ENCODE data around the gene KLHL24.
"Not testable (repeated sequence)": the region's sequence is repeated elsewhere in the genome, so short reads cannot be mapped to it uniquely, and the experiment has no call there.

KLHL24 gene

DNA sequence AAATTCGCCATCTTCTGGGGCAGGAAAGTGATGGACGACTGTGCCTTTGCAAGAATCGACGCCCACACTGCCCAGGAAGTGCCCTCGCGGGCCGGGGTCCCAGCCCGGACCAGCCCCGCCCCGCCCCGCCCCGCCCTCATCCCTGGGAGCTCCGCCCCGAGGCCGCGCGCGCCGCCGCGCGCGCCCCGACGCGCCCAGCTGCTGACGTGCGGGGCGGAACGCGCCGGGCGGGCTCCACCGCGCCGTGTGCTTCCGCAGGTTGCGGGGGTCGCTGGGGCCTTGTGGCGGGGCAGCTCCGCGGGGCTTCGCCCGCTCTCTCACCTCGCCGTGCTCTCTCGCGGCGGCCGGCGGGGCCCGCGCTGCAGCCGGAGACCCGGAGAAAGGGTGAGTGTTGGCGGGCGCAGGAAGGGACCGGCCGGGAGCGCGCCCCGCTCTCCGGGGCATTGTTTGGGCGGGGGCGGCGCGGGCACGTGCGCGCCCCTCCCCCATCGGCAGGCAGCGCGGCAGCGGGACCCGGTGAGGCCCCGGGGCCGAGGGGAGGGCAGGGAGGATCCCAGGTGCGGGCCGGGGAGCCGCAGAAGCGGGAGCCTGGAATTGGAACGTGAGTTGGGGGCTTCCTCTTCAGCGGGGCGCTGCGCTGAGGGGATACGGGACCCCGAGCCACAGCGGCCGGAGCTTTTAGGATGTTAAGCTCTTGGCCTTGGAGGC lies 62.3 kb downstream of the KLHL24 start, which contains the start of gene YEATS2:
YEATS2 (plus strand) TSS at position 188 of the 708 bp plus-strand sequence. CDS start 17,366 bp downstream, outside the sequence.
- peak in 1 of 2 donors; percentile 51 for DNase-seq

DNA sequence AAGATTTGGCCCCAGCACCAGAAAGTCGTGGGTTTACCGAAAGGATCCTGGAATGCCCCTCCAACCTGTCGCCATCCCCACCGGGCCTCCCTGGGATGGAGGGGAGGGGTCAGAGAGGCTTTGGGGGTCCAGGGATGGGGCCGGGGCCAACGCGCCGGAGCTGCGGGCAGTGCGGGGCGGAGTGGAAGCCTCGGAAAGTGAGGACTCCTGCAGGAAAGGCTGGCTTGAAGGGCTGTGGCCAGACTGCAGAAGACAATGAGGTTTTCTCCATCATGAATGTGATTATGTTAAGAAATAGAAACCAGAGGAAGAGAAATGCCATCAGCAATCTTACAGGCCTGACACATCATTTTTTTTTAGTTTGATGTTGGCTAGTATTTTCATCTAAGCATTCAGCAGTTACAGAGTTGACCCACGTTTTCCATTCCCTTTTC lies 62.9 kb downstream of the KLHL24 start:
- peak in 1 of 2 donors; percentile 19 for DNase-seq

DNA sequence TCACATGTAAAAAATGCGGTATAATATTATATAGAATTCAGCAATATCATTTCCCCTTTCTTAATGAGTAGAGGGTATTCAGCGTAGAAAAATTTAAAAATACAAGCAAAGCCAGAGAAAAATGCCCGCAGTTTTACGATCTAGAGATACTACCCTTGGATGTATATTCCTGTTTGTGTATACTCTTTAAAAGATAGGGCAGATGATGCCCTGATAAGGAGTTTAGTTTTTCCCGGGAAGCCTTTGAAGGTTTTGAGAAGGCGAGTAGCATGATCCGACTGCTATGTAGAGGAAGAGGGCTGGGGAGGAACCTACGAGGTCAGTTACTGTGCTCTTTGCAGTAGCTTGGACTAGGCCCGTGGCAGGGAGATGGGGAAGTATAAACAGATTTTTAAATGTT lies 63.3 kb downstream of the KLHL24 start:
- peak in 1 of 2 donors; percentile 56 for DNase-seq

DNA sequence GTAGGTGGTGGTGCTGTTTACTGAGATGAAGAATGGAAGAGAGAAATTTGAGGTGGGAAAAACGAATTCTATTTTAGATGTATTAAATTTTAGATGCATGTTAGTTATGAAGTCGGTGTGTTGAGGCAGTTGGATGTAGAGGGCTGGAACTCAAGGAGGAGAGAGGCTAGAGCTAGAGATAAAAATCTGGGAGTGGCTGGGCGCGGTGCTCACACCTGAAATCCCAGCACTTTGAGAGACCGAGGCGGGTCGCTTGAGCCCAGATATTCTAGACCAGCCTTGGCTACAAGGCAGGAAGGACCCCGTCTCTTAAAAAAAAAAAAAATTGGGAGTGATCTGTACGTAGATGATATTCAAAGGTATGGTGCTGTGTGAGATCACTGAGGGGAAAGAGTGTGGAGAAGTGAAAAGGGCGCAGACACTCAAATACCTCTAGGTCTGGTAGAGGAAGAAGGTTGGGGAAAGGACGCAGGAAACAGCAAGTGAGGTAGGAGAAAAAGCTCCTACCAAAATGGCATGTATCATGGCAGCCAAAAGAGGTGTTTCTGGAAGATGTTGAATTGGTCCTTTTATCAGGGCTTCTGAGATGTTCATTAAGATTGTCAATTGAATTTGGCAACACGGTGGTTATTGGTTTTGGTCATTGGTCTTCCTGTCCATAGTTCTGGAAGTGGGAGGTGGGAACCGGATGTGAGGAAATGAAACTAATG lies 64.0 kb downstream of the KLHL24 start:
- no peak for DNase-seq

DNA sequence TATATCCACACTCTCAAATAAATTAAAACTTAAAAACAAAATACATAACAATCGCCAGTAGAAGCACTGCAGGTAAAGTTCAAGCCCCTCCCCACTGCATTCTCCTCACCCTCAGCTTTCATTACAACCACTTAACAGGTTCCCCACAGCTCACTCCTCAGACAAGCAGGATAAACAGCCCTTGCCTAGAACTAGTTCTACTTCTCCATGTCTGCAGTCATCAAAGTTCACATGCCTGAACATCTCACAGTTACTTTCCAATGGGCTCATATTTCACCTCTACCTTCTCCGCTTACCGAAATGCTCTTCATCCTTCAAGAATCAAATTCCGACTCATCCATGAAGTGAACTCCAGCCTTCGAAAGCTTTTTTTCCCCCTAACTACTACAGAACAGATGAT lies 66.3 kb downstream of the KLHL24 start:
- no peak for DNase-seq

DNA sequence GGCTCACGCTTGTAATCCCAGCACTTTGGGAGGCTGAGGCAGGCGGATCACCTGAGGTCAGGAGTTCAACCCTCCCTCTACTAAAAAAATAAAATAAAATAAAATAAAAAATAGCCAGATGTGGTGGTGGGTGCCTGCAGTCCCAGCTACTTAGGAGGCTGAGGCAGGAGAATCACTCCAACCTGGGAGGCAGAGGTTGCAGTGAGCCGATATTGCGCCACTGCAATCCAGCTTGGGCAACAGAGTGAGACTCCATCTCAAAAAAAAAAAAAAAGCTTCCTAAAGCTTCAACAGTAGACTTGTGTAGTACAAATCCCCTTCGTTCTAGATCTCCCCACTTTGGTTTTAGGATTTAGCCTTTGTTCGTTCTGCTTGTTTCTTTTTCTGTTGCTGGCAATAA lies 68.5 kb downstream of the KLHL24 start:
- not testable (repeated sequence) for DNase-seq

DNA sequence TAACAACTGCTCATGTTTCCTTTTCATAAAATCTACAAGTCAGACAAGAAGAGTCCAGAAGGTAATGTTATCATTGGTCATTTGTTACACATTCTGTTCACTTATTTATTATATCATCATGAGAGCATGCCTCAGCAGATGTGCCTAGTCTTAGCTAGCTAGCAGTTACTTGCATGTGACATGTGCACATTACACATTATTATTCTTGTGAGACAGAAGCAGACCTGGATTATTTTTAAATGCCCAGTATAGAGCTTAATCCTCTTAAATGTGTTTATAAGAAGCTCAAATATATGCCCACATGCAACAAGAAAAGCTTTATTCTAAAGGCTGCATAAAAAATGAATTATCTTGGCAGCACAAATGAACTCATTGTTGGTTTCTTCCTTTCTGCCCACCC lies 74.8 kb downstream of the KLHL24 start:
- no peak for DNase-seq

DNA sequence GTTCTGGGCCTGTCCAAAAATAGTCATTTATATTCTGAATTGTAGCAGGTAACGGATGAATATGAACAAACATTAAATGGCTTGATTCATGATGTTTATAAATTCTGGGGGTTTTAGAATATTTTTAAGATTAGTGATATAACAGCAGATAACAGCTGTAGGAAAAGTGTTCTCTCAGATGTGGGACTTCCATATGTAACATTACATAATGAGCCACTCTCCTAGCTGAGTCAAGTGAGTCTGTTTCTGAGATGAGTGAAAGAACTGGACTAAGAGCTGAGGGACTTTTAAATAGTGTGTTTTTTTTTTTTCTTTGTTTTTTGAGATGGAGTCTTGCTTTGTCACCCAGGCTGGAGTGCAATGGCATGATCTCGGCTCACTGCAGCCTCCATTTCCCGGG lies 76.1 kb downstream of the KLHL24 start:
- no peak for DNase-seq

DNA sequence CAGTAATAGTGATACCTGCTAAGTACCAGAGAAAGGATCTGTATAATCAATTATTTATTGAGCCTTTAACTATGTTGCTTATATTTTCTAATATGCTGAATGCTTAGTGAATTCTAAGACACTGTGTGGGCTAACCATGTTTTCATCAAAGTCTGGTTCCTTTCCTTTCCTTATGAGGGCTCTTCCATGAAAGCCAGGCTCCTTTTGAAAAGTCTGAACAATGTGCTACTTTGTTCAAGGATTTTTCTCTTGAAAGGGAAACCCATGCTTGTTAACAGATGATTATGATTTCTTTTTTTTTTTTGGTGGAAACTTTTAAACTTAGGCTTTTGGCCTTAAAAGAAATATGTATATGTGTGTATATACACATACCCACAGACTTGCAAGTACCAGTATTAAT lies 79.2 kb downstream of the KLHL24 start:
- no peak for DNase-seq

DNA sequence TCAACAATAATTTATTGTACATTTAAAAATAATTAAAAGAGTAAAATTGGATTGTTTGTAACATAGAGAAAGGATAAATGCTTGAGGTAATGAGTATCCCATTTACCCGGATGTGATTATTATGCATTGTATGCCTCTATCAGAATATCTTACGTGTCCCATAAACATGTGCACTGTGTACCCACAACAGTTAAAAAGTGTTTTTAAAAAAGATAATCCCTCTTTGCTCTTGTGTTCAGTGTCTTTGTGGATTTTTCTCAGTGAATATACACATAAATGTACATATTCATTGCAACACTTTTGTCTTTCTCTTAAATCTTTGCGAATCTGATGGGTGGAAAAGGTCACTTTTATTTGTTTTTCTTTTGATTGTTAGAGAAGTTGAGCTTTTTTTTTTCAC lies 82.6 kb downstream of the KLHL24 start:
- no peak for DNase-seq

DNA sequence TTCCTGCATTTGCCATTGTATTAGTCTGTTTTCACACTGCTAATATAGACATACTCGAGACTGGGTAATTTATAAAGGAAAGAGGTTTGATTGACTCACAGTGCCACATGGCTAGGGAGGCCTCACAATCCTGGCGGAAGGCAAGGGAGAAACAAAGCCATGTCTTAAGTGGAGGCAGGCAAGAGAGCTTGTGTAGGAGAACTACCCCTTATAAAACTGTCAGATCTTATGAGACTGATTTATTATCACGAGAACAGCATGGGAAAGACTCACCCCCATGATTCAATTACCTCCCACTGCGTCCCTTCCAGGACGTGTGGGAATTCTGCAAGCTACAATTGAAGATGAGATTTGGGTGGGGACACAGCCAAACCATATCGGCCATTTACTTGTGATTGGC lies 90.0 kb downstream of the KLHL24 start:
- no peak for DNase-seq

DNA sequence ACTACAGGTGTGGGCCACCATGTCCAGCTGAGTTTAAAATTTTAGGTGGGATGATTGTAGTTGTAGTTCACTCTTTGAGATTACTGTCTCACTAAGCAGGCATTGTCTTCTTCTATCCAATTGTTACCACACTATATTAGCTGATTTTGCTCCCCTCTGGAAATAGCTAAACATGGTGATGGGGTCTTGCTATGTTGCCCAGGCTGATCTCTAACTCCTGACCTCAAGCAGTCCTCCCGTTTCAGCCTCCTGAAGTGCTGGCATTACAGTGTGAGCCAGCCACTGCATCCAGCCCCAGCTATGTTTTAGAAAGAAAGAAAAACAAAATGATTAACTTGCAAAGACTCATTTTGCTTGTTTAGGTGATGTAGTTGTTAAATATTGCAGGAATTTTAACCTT lies 92.8 kb downstream of the KLHL24 start:
- DNase-seq = no peak

DNA sequence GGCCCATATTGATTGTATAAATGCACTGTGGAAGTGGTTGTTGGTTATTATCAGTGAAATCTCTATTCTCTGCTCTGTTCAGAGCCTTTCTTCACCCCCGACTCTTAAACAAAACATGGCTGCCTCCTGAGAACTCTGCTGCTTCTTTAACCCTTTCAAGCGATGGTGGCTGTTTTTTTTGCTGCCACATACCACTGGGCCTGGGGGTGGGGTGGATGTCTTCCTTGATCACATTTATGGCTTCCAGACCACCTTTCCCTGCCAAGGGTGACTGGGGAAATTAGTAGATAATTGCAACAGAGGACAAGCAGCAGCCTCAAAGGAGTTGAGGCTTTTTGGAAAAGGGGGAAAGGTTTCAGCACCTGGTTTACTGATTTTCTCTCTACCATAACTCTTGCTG lies 94.9 kb downstream of the KLHL24 start:
- no peak for DNase-seq

DNA sequence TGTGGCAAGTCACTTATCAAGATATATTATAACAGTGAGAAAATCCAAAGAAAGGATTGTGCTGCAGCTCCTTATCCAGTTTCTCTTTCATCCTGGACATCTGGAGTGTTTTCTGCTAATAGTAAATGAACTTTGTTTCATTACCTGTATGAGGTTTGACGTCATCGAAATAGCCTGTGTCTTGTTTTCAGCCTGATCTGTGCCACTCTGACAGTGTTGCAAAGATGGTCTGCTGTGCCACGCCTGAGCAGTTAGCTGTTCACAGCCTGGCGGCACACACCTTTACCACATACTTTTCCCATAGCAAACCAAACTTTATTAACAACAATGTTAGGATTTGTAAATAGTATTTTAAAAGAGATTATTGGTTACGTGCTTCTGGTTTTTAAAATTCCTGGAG lies 96.2 kb downstream of the KLHL24 start:
- DNase-seq = no peak

DNA sequence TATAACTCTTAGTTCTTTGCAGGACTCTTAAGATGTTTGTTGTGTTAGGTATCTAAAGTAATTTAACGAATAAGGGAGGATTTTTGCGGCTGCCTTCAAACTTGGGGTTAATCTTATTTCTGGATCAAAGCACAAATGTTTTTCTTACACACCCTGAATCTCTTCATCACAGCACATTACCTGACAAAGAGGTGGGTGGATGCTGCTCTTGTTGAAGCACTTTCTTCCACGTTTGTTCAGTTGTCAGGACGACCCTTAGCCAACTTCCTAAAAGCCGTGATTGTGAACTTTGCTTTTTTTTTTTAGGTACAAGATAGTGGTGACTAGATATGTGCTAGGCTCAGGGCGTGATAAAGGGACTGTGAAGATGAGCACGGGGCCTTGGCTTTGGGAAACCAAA lies 98.1 kb downstream of the KLHL24 start:
- no peak for DNase-seq
